Activated T-helper 9 cell treated with anti-CD3 and anti-CD28 coated beads, Interleukin-2, amount 50 U/mL, for 16 hours (primary cell): Measurements from ENCODE around the gene IFT122.

Experiments
- DNase-seq: peaks from one replicate; pipeline ENCODE4 v3.0.0-alpha.2; 2020; ENCODE audit warnings: low read depth

Gene IFT122

GRCh38 chr3:129558081-129558771 lies 118.2 kb downstream of the IFT122 start:
- no peak for DNase-seq

- no peak for DNase-seq
Observed at GRCh38 chr3:129558772-129559564, 118.9 kb downstream of the IFT122 start.

GRCh38 chr3:129559565-129560079 lies 119.6 kb downstream of the IFT122 start:
- no peak for DNase-seq

- DNase-seq: no peak
Observed at GRCh38 chr3:129560269-129560787, 120.3 kb downstream of the IFT122 start.

- DNase-seq: no peak
Observed at GRCh38 chr3:129560911-129561594, 121.0 kb downstream of the IFT122 start.

GRCh38 chr3:129561619-129562248 lies 121.7 kb downstream of the IFT122 start:
- no peak for DNase-seq

- no peak for DNase-seq
Observed at GRCh38 chr3:129562803-129563202, 122.8 kb downstream of the IFT122 start.

GRCh38 chr3:129563332-129563731 lies 123.3 kb downstream of the IFT122 start:
- no peak for DNase-seq

GRCh38 chr3:129563850-129564535 lies 124.0 kb downstream of the IFT122 start:
- no peak for DNase-seq

GRCh38 chr3:129564981-129565644 lies 125.1 kb downstream of the IFT122 start:
- DNase-seq: no peak

GRCh38 chr3:129565902-129566301 lies 125.9 kb downstream of the IFT122 start:
- no peak for DNase-seq

- no peak for DNase-seq
Observed at GRCh38 chr3:129567176-129567705, 127.2 kb downstream of the IFT122 start.

GRCh38 chr3:129567939-129568338 lies 127.9 kb downstream of the IFT122 start:
- DNase-seq: no peak

- no peak for DNase-seq
Observed at GRCh38 chr3:129569856-129570255, 129.8 kb downstream of the IFT122 start.
